Stomach smooth muscle (tissue), 2 donors: Measurements from ENCODE around the gene LHX6.
A peak's percentile ranks its signal among the peaks of the same experiment; 100 is the strongest.

Source experiments
- H3K27ac ChIP-seq: one replicate; pipeline ENCODE4 v1.7.0; 2013; ENCODE audit warnings: mild to moderate bottlenecking, low read length, inconsistent platforms
- H3K27me3 ChIP-seq, 2 donors: one replicate each; pipeline ENCODE4 v1.7.0; 2013; ENCODE audit warnings: low read length in 2 of 2; ENCODE audit not compliant: insufficient read depth in 2 of 2, control insufficient read depth in 1 of 2
- H3K36me3 ChIP-seq, 2 donors: one replicate each; pipeline ENCODE4 v1.7.0; 2013; ENCODE audit warnings: low read length in 2 of 2; ENCODE audit not compliant: control insufficient read depth in 2 of 2, insufficient read depth in 2 of 2
- H3K4me1 ChIP-seq: one replicate; pipeline ENCODE4 v1.7.0; 2013; ENCODE audit warnings: low read length; ENCODE audit not compliant: control insufficient read depth, insufficient read depth
- H3K4me3 ChIP-seq, 2 donors: one replicate each; pipeline ENCODE4 v1.7.0; 2013; ENCODE audit warnings: low read length in 2 of 2
- H3K9ac ChIP-seq, 2 donors: one replicate each; pipeline ENCODE4 v1.7.0; 2013; ENCODE audit warnings: low read length in 2 of 2, mild to moderate bottlenecking in 1 of 2
- H3K9me3 ChIP-seq, 2 donors: one replicate each; pipeline ENCODE4 v1.7.0; 2013; ENCODE audit warnings: low read length in 2 of 2; ENCODE audit not compliant: control insufficient read depth in 2 of 2
- donor health status: healthy.
- donor health status: Pancreatic carcinoma.

The LHX6 gene

DNA sequence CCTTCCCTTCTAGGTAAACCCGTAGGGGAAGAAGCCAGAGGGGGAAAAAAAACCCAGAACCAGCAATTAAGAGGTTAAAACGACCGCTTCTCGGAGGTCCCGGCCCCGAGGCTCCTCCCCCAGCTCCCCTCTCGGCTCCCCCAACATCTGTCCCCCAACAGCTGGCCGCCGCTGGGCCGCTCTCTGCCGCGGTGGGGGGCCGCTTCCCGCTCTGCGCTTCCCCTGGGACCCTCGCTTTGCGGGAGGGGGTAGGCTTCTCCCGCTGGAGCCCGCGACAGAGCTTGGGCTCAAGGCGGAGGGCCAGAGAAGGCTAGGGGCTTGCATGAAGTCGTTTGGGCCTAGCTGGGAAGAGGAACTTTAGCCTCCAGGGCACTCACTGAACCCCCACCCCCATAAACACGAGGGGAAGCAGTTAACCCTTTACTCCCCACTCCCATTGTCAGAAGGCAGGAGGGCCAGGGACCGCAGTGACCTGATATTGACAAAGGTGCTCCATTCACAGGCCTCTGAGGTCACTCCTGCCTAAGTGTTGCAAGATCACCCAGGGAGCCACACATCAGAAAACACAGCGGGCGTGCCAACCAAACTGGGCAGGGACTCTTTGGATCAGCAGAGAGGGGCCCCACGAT, 7.5 kb downstream of the LHX6 start:
- no peak overlapping the region for H3K4me3 ChIP-seq
- peaks cover 27% of the 10 kb centered on the region for H3K4me1 ChIP-seq
- no peak overlapping the region for H3K27ac ChIP-seq
- no peaks in the 10 kb centered on the region for H3K9me3 ChIP-seq
- H3K36me3 ChIP-seq: no peaks in the 10 kb centered on the region
- no peak overlapping the region for H3K9ac ChIP-seq
- peaks cover 76 to 77% of the 10 kb centered on the region in 2 donors for H3K27me3 ChIP-seq

GRCh38 chr9:122220673-122221182, 8.0 kb downstream of the LHX6 start:
- peaks cover 76 to 77% of the 10 kb centered on the region in 2 donors for H3K27me3 ChIP-seq
- H3K9ac ChIP-seq: no peak overlapping the region
- no peaks in the 10 kb centered on the region for H3K36me3 ChIP-seq
- H3K9me3 ChIP-seq: no peaks in the 10 kb centered on the region
- H3K4me3 ChIP-seq: peak overlapping the region in 1 of 2 donors; percentile 8
- peaks cover 22% of the 10 kb centered on the region for H3K4me1 ChIP-seq
- H3K27ac ChIP-seq: no peak overlapping the region

GRCh38 chr9:122219856-122220672, 8.7 kb downstream of the LHX6 start:
- H3K4me3 ChIP-seq: peak overlapping the region in 1 of 2 donors; percentile 40
- no peaks in the 10 kb centered on the region for H3K36me3 ChIP-seq
- H3K9me3 ChIP-seq: no peaks in the 10 kb centered on the region
- H3K27ac ChIP-seq: no peak overlapping the region
- peaks cover 74 to 76% of the 10 kb centered on the region in 2 donors for H3K27me3 ChIP-seq
- peaks cover 19% of the 10 kb centered on the region for H3K4me1 ChIP-seq
- H3K9ac ChIP-seq: no peak overlapping the region

GRCh38 chr9:122218935-122219855, 9.6 kb downstream of the LHX6 start:
- no peak overlapping the region for H3K9ac ChIP-seq
- H3K4me1 ChIP-seq: peaks cover 21% of the 10 kb centered on the region
- H3K9me3 ChIP-seq: no peaks in the 10 kb centered on the region
- no peaks in the 10 kb centered on the region for H3K36me3 ChIP-seq
- H3K27ac ChIP-seq: no peak overlapping the region
- peak overlapping the region in 1 of 2 donors; percentile 35 for H3K4me3 ChIP-seq
- H3K27me3 ChIP-seq: peaks cover 70 to 71% of the 10 kb centered on the region in 2 donors

- H3K27me3 ChIP-seq: peaks cover 71 to 78% of the 10 kb centered on the region in 2 donors
Observed at GRCh38 chr9:122218071-122218934, 10.5 kb downstream of the LHX6 start.

DNA sequence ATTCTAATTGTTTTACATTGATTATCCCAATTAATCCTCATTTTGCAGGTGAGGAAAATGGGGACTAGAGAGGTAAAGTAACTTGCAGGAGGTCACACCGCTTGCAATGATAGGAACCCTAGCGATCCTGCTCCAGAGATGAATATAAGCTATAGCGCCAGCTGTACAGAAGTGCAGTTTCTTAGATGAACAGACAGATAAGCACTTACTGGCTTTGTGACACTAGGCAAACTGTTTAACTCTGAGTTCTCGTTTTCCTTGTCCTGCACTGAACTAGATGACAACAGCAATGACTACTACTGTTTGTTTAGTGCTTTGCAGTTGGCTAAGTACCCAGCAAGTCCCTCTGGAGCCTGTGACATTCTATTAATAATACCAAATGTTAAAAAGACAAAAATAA, 11.1 kb downstream of the LHX6 start:
- H3K27ac ChIP-seq: no peak overlapping the region
- no peaks in the 10 kb centered on the region for H3K9me3 ChIP-seq
- H3K4me1 ChIP-seq: peaks cover 32% of the 10 kb centered on the region
- no peak overlapping the region for H3K4me3 ChIP-seq
- peaks cover 73 to 85% of the 10 kb centered on the region in 2 donors for H3K27me3 ChIP-seq
- H3K9ac ChIP-seq: no peak overlapping the region
- no peaks in the 10 kb centered on the region for H3K36me3 ChIP-seq

More at GRCh38 chr9:122218071-122218934, 10.5 kb downstream of the LHX6 start:
- H3K9me3 ChIP-seq: no peaks in the 10 kb centered on the region
- H3K36me3 ChIP-seq: no peaks in the 10 kb centered on the region
- H3K27ac ChIP-seq: no peak overlapping the region
- H3K9ac ChIP-seq: no peak overlapping the region
- H3K4me3 ChIP-seq: no peak overlapping the region
- peaks cover 29% of the 10 kb centered on the region for H3K4me1 ChIP-seq

DNA sequence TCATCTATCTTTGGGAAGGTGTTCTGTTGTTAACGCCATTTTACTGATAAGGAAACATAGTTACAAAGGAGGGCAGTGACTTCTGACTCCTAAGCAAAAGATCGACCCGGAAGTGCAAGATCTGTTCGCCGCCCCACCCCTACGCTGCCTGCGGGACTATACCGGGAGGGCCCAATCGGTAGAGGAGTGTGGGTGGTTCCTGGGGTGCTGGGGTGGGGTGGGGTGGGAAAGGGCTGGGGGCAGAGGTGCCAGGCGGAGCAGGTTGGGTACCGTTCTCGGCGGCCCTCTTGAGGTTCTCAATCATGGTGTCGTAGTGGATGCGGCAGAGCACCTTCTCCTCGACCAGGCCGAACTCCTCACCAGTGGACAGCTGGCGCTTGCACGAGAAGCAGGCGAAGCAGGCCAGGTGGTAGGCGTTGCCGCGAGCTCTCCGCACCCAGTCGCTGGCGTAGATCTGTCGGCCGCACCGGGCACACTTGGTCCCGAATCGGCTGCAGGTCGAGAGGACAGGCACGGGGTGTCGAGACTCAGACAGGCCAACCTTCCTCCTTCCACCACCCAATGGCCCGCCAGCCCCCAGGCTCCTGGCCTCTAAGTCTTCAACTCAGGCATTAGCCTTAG, 11.8 kb downstream of the LHX6 start:
- Histone ChIP-seq H3K9ac (no peak overlapping the region), H3K4me1 (peaks cover 32% of the 10 kb centered on the region), H3K4me3 (no peak overlapping the region), H3K36me3 (no peaks in the 10 kb centered on the region), H3K27ac (no peak overlapping the region), H3K9me3 (no peaks in the 10 kb centered on the region), H3K27me3 (peaks cover 68 to 84% of the 10 kb centered on the region in 2 donors)

- H3K4me3 ChIP-seq: no peak overlapping the region
- no peak overlapping the region for H3K9ac ChIP-seq
- no peak overlapping the region for H3K27ac ChIP-seq
- peaks cover 32% of the 10 kb centered on the region for H3K4me1 ChIP-seq
- H3K36me3 ChIP-seq: no peaks in the 10 kb centered on the region
- no peaks in the 10 kb centered on the region for H3K9me3 ChIP-seq
- H3K27me3 ChIP-seq: peaks cover 65 to 84% of the 10 kb centered on the region in 2 donors
Observed at GRCh38 chr9:122216138-122216797, 12.5 kb downstream of the LHX6 start.

GRCh38 chr9:122215663-122216062, 13.1 kb downstream of the LHX6 start:
- Histone ChIP-seq H3K27ac (no peak overlapping the region), H3K4me1 (peaks cover 32% of the 10 kb centered on the region), H3K36me3 (no peaks in the 10 kb centered on the region), H3K27me3 (peaks cover 63 to 83% of the 10 kb centered on the region in 2 donors), H3K9me3 (no peaks in the 10 kb centered on the region), H3K9ac (no peak overlapping the region), H3K4me3 (no peak overlapping the region)
